K562 treated with DMSO at 1 percent for 24 hours (cell line): Measurements from ENCODE around the gene PIP5K1B. TPM values are rescaled to one million over a fixed set of nuclear protein-coding genes. Genes with fewer than 3 reads are reported as not detected.

Experiments
- total RNA-seq: library from RNA; unstranded; fragments of 300-600 nt; gene quantifications from 2 replicates; pipeline ENCODE4 v1.2.3, GENCODE V29; 2022; ENCODE audit warnings: low read depth; ENCODE audit not compliant: insufficient read depth

PIP5K1B gene, protein sequence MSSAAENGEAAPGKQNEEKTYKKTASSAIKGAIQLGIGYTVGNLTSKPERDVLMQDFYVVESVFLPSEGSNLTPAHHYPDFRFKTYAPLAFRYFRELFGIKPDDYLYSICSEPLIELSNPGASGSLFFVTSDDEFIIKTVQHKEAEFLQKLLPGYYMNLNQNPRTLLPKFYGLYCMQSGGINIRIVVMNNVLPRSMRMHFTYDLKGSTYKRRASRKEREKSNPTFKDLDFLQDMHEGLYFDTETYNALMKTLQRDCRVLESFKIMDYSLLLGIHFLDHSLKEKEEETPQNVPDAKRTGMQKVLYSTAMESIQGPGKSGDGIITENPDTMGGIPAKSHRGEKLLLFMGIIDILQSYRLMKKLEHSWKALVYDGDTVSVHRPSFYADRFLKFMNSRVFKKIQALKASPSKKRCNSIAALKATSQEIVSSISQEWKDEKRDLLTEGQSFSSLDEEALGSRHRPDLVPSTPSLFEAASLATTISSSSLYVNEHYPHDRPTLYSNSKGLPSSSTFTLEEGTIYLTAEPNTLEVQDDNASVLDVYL
- 7.5 and 8.7 TPM in 2 replicates for total RNA-seq

DNA sequence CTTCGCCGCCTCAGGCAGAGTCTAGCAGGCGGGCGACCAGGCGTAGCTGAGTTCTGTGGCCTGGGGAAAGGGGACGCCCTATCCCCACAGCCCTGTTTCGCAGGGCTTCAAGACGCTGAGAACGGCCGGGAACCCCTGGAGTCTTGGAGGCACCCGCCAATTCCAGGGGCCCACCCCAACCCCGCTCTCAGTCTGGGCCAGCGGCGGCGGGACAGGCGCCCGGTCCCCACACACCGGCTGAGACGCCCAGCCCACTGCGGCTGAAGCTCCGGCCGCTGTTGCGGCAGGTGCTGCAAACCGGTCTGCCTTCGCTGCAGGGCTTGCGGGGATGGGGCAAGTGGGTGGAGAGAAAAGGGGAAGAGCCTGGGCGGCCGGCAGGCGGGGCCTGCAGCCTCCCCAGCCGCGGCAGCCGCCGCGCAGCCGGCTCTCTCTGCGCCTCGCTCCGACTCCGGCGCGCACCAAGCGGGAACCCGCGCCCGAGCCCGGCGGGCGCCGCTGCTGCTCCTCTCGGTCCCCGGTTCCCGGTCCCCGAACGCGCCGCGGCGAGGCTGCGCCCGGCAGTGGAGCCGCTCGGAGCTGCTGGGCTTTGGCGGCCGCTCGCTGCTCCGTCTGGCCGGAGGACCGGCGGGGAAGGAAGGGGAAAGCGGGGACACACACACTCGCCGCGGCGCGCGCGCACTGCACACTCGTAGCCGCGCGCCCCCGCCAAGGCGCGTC lies at the start of gene PIP5K1B:
TSS of gene PIP5K1B (plus strand) at position 427 of the 717 bp plus-strand sequence. CDS start 117,375 bp downstream, outside the sequence.

DNA sequence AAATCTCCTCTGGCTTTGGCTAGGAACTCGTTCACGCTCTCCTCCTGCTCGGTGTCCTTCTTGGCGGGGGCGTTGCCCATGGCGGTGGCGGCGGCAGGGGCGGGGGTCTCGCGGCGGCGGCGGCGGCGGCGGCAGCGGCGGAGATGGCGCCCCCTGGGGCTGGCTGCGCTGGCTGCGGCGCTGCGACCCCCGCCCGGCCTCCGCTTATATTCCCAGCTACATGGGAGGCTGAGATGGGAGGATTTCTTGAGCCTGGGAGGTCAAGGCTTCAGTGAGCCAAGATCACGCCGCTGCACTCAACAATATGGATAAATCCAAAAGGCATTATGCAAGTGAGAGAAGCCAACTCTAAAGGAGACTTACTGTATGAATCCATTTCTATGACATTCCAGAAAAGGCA lies 309.0 kb downstream of the PIP5K1B start, which contains the start of gene PRKACG:
TSS of gene PRKACG (minus strand) at position 101 of the 400 bp plus-strand sequence. CDS start at position 80, 21 bp downstream.

DNA sequence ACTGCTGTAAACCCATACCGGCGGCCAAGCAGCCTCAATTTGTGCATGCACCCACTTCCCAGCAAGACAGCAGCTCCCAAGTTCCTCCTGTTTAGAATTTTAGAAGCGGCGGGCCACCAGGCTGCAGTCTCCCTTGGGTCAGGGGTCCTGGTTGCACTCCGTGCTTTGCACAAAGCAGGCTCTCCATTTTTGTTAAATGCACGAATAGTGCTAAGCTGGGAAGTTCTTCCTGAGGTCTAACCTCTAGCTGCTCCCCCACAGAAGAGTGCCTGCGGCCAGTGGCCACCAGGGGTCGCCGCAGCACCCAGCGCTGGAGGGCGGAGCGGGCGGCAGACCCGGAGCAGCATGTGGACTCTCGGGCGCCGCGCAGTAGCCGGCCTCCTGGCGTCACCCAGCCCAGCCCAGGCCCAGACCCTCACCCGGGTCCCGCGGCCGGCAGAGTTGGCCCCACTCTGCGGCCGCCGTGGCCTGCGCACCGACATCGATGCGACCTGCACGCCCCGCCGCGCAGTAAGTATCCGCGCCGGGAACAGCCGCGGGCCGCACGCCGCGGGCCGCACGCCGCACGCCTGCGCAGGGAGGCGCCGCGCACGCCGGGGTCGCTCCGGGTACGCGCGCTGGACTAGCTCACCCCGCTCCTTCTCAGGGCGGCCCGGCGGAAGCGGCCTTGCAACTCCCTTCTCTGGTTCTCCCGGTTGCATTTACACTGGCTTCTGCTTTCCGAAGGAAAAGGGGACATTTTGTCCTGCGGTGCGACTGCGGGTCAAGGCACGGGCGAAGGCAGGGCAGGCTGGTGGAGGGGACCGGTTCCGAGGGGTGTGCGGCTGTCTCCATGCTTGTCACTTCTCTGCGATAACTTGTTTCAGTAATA lies 330.6 kb downstream of the PIP5K1B start, which contains the start of gene FXN:
TSS of gene FXN (plus strand) at position 315 of the 871 bp plus-strand sequence. CDS start at position 346, 31 bp downstream.

Other genes with a start within 250 kb of the PIP5K1B start
- gene TMEM252, start 164.4 kb upstream of the PIP5K1B start, total RNA-seq = not detected in 2 replicates